MG63 (cell line): Measurements from ENCODE around the gene ZNF211. TPM values are rescaled to one million over a fixed set of nuclear protein-coding genes. Genes with fewer than 3 reads are reported as not detected.

Source experiments
- DNase-seq: peaks from one replicate; pipeline ENCODE4 v3.0.0-alpha.2; 2020
- H3K27me3 ChIP-seq: fragments of 250-450 bp; sonication (Bioruptor Pico); 2 replicates; pipeline ENCODE4 v1.5.1; 2020; ENCODE audit warnings: mild to moderate bottlenecking, moderate library complexity
- H3K36me3 ChIP-seq: fragments of 250-450 bp; sonication (Bioruptor Pico); 2 replicates; pipeline ENCODE4 v1.5.1; 2020; ENCODE audit warnings: mild to moderate bottlenecking, moderate library complexity
- H3K4me3 ChIP-seq: fragments of 250-450 bp; sonication (Bioruptor Pico); 2 replicates; pipeline ENCODE4 v1.5.1; 2020; ENCODE audit warnings: mild to moderate bottlenecking, moderate library complexity
- H3K9me3 ChIP-seq: fragments of 250-450 bp; sonication (Bioruptor Pico); 2 replicates; pipeline ENCODE4 v1.5.1; 2020; ENCODE audit warnings: mild to moderate bottlenecking, moderate library complexity
- total RNA-seq: library from RNA; depleted of rRNA; stranded (reverse); fragments of >200 nt; shearing (Covaris generic); gene quantifications from 2 replicates; pipeline ENCODE4 v1.2.3, GENCODE V29; 2014; ENCODE audit warnings: low replicate concordance; rRNA removed

The ZNF211 gene
- total RNA-seq, 1 experiment from 2014 or later: 2.5 TPM

DNA sequence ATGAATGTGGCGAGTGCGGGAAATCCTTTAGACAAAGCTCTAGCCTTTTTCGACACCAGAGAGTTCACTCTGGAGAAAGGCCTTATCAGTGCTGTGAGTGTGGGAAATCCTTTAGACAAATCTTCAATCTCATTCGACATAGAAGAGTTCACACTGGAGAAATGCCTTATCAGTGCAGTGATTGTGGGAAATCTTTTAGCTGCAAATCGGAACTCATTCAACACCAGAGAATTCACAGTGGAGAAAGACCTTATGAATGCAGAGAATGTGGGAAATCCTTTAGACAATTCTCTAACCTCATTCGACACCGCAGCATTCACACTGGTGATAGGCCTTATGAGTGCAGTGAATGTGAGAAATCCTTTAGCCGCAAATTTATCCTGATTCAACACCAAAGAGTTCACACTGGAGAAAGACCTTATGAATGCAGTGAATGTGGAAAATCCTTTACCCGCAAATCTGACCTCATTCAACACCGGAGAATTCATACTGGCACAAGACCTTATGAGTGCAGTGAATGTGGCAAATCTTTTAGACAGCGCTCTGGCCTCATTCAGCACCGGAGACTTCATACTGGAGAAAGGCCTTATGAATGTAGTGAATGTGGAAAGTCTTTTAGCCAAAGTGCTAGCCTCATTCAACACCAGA is 54.5 kb downstream of the ZNF211 start:
- DNase-seq: no peak
- no peak overlapping the region for H3K4me3 ChIP-seq
- H3K27me3 ChIP-seq: no peaks in the 10 kb centered on the region
- H3K36me3 ChIP-seq: peaks cover 67% of the 10 kb centered on the region
- H3K9me3 ChIP-seq: peaks cover 82% of the 10 kb centered on the region

DNA sequence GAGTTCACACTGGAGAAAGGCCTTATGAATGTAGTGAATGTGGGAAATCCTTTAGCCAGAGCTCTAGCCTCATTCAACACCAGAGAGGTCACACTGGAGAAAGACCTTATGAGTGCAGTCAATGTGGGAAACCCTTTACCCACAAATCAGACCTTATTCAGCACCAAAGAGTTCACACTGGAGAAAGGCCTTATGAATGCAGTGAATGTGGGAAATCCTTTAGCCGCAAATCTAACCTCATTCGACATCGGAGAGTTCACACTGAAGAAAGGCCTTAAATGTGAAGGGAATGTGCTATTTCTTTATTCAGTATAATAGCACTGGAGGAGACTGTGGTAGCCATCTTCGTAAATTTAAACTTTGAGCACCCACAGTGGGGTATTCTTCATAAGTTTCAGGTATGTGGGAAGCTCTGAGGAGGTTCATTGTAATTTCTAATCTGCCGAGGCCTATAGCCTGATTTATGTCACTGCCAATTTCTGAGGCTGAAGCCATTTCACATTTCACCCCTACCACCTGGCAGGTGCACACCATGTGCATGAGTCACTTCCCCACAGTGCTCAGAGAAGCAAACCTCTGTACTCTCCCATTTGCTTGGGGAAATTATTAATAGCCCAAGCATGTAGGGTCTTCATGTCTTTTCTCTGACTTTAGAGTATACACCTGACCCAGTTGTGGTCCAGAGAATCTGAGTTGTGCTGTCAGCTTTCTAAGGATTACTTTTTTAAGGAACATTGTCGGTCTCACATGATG is 55.2 kb downstream of the ZNF211 start:
- no peak for DNase-seq
- H3K27me3 ChIP-seq: no peaks in the 10 kb centered on the region
- H3K36me3 ChIP-seq: peaks cover 60% of the 10 kb centered on the region
- H3K9me3 ChIP-seq: peaks cover 75% of the 10 kb centered on the region
- no peak overlapping the region for H3K4me3 ChIP-seq

DNA sequence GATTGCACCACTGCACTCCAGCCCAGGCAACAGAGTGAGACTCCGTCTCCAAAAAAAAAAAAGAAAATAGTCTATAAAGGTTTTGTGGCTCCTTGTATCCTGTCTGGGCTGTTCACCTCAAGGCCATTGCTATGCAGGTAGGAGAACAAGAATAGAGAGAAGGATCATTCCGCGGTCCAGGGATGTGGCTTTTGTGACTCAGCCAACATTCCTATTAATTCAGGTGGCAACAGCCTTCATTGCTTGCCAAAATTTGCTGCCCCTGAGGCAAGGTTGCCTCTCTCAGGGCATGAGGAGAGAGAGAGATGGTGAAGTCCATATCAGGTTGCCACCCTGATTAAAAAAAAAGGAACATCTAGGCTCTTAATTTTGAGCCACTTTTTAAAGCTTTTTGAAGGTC is 56.8 kb downstream of the ZNF211 start:
- Histone ChIP-seq H3K27me3 (no peaks in the 10 kb centered on the region), H3K9me3 (peaks cover 61% of the 10 kb centered on the region), H3K4me3 (no peak overlapping the region), H3K36me3 (peaks cover 48% of the 10 kb centered on the region)
- no peak for DNase-seq

Other genes with a start within 250 kb of the ZNF211 start
- gene ZNF548, start 243.3 kb upstream of the ZNF211 start, total RNA-seq: 7.7 and 17.8 TPM in 2 replicates
- gene ZNF17, start 222.0 kb upstream of the ZNF211 start, total RNA-seq: 7.9 and 15.9 TPM in 2 replicates
- gene ZNF749, start 197.8 kb upstream of the ZNF211 start, total RNA-seq: 15.6 and 15.9 TPM in 2 replicates
- not detected in 2 replicates for gene VN1R1, start 176.0 kb upstream of the ZNF211 start, total RNA-seq
- gene ZNF772, start 155.6 kb upstream of the ZNF211 start, total RNA-seq: 3.3 and 4.7 TPM in 2 replicates
- gene ZNF419, start 145.4 kb upstream of the ZNF211 start, total RNA-seq: 8.7 and 26.1 TPM in 2 replicates
- gene ZNF773, start 133.2 kb upstream of the ZNF211 start, total RNA-seq: 8.6 and 22.8 TPM in 2 replicates
- gene ZNF549, start 105.8 kb upstream of the ZNF211 start, total RNA-seq: 2.2 and 5.0 TPM in 2 replicates
- 4.2 and 5.1 TPM in 2 replicates for gene ZNF550, start 73.3 kb upstream of the ZNF211 start, total RNA-seq
- 7.7 and 9.1 TPM in 2 replicates for gene ZNF416, start 54.3 kb upstream of the ZNF211 start, total RNA-seq
- not detected in 2 replicates for gene ZIK1, start 49.0 kb upstream of the ZNF211 start, total RNA-seq
- 3.4 and 9.4 TPM in 2 replicates for gene ZNF530, start 33.3 kb upstream of the ZNF211 start, total RNA-seq
- 5.0 and 14.1 TPM in 2 replicates for gene ZNF134, start 18.9 kb upstream of the ZNF211 start, total RNA-seq
- gene ZSCAN4, start 35.8 kb downstream of the ZNF211 start, total RNA-seq: not detected in 2 replicates
- 4.6 and 41.6 TPM in 2 replicates for gene ZNF551, start 48.8 kb downstream of the ZNF211 start, total RNA-seq
- not detected in 2 replicates for gene ZNF154, start 76.0 kb downstream of the ZNF211 start, total RNA-seq
- 1.4 TPM in 1 of 2 replicates, not detected in the other for gene ZNF671, start 94.5 kb downstream of the ZNF211 start, total RNA-seq
- 7.7 and 10.0 TPM in 2 replicates for gene ZNF776, start 113.6 kb downstream of the ZNF211 start, total RNA-seq
- gene ZNF586, start 136.5 kb downstream of the ZNF211 start, total RNA-seq: 3.3 and 5.7 TPM in 2 replicates
- gene ZNF552, start 181.7 kb downstream of the ZNF211 start, total RNA-seq: 2.6 and 4.2 TPM in 2 replicates
- gene ZNF587B, start 197.1 kb downstream of the ZNF211 start, total RNA-seq: 4.6 and 7.6 TPM in 2 replicates
- 7.6 and 8.9 TPM in 2 replicates for gene ZNF587, start 216.7 kb downstream of the ZNF211 start, total RNA-seq